ENCODE data around the gene PXDN. TPM values are rescaled to one million over a fixed set of nuclear protein-coding genes. Genes with fewer than 3 reads are reported as not detected.

PXDN gene
- 100 to 1,000 TPM; 283 to 403 (median 323) TPM for total RNA-seq (2021; fragmentation: NEBNext Ultra II Directional; extraction: Animal tissue kit (Norgen Biotek cat#: 25700))
- long read RNA-seq, full-length matches to known transcripts: 16 of 135 reads
- long read RNA-seq, partial matches to known transcripts: 42 of 135 reads
- long read RNA-seq, other reads (novel, unspliced or antisense): 77 of 135 reads

- Mint-ChIP-seq H3K9me3 (no peaks in the 10 kb centered on the region), H3K27me3 (ENCODE audit: insufficient read depth) (peaks cover 19% of the 10 kb centered on the region), H3K27ac (peak within 1 kb of the TSS; percentile 84), H3K36me3 (ENCODE audit: low read depth) (peaks cover 26% of the 10 kb centered on the region), H3K4me1 (ENCODE audit: low read depth) (peaks cover 52% of the 10 kb centered on the region), H3K4me3 (peak within 1 kb of the TSS; percentile 97)
- TF ChIP-seq CTCF (IDR thresholded peaks at IDR 0.05): no peak
- peak; percentile 44 for DNase-seq
Measured at GRCh38 chr2:1744446-1745170, at the start of gene PXDN. Gene PXDN, minus strand, starts transcription at chr2:1744515. Its CDS starts 60 bp downstream, at chr2:1744455.

- no peaks in the 10 kb centered on the region for H3K9me3 Mint-ChIP-seq
- H3K36me3 Mint-ChIP-seq (ENCODE audit: low read depth): no peaks in the 10 kb centered on the region
- no peak for DNase-seq
- peaks cover 6% of the 10 kb centered on the region for H3K27me3 Mint-ChIP-seq (ENCODE audit: insufficient read depth)
- peaks cover 34% of the 10 kb centered on the region for H3K4me1 Mint-ChIP-seq (ENCODE audit: low read depth)
- H3K4me3 Mint-ChIP-seq: no peak overlapping the region
- no peak for TF ChIP-seq CTCF (IDR thresholded peaks at IDR 0.05)
- H3K27ac Mint-ChIP-seq: no peak overlapping the region
Measured at GRCh38 chr2:1793868-1794445, 49.6 kb upstream of the PXDN start.

- no peak overlapping the region for H3K4me3 Mint-ChIP-seq
- peaks cover 7% of the 10 kb centered on the region for H3K27me3 Mint-ChIP-seq (ENCODE audit: insufficient read depth)
- no peaks in the 10 kb centered on the region for H3K36me3 Mint-ChIP-seq (ENCODE audit: low read depth)
- peak overlapping the region; percentile 62; the same call in 1 of the 2 replicates for H3K27ac Mint-ChIP-seq
- TF ChIP-seq CTCF (IDR thresholded peaks at IDR 0.05): no peak
- no peak for DNase-seq
- no peaks in the 10 kb centered on the region for H3K9me3 Mint-ChIP-seq
- H3K4me1 Mint-ChIP-seq (ENCODE audit: low read depth): peaks cover 34% of the 10 kb centered on the region
Measured at GRCh38 chr2:1793001-1793867, 48.9 kb upstream of the PXDN start.

- Mint-ChIP-seq H3K27me3 (ENCODE audit: insufficient read depth) (peaks cover 9% of the 10 kb centered on the region), H3K27ac (peak overlapping the region; percentile 64; the same call in 1 of the 2 replicates), H3K36me3 (ENCODE audit: low read depth) (no peaks in the 10 kb centered on the region), H3K4me3 (no peak overlapping the region; the same call in 1 of the 2 replicates), H3K9me3 (no peaks in the 10 kb centered on the region), H3K4me1 (ENCODE audit: low read depth) (peaks cover 34% of the 10 kb centered on the region)
- peak; percentile 89 for DNase-seq
- TF ChIP-seq CTCF (IDR thresholded peaks at IDR 0.05): no peak
Measured at GRCh38 chr2:1791685-1792435, 47.5 kb upstream of the PXDN start.

All from HFFc6 (cell line).